ENCODE measurements around the gene SMS. TPM values are rescaled to one million over a fixed set of nuclear protein-coding genes. Genes with fewer than 3 reads are reported as not detected.

Gene SMS
- total RNA-seq, 6 donors from 2014 or later = 23.3 to 53.5 (median 50.2) TPM

GRCh38 chrX:22041907-22042530, 101.5 kb downstream of the SMS start:
- no peak for ATAC-seq (ENCODE audit: low FRiP score in 2 of 2)
- WGBS, 2 donors = 74 to 86% methylated on average over 9 to 11 of the region's 11 CpGs
- Histone ChIP-seq H3K4me1 (no peaks in the 10 kb centered on the region), H3K27me3 (no peaks in the 10 kb centered on the region), H3K4me3 (no peak overlapping the region), H3K36me3 (no peaks in the 10 kb centered on the region), H3K9me3 (no peaks in the 10 kb centered on the region), H3K27ac (no peak overlapping the region)
- DNase-seq = no peak
- TF ChIP-seq EP300 (IDR thresholded peaks at IDR 0.05) (no peak), CTCF (IDR thresholded peaks at IDR 0.05) (no peak), POLR2AphosphoS5 (IDR thresholded peaks at IDR 0.05) (no peak)

- WGBS, 2 donors = 54 to 69% methylated on average over 3 to 4 of the region's 4 CpGs
- no peak for DNase-seq
These were observed 103.4 kb downstream of the SMS start for GRCh38 chrX:22043872-22044271.

More at GRCh38 chrX:22043872-22044271, 103.4 kb downstream of the SMS start:
- Histone ChIP-seq H3K9me3 (no peaks in the 10 kb centered on the region), H3K4me3 (no peak overlapping the region), H3K36me3 (no peaks in the 10 kb centered on the region), H3K4me1 (no peaks in the 10 kb centered on the region), H3K27me3 (no peaks in the 10 kb centered on the region), H3K27ac (no peak overlapping the region)
- no peak for ATAC-seq (ENCODE audit: low FRiP score in 2 of 2)
- TF ChIP-seq POLR2A (IDR thresholded peaks at IDR 0.05) = no peak
- no peak for TF ChIP-seq POLR2AphosphoS5 (IDR thresholded peaks at IDR 0.05)
- TF ChIP-seq EP300 (IDR thresholded peaks at IDR 0.05) = no peak
- no peak for TF ChIP-seq CTCF (IDR thresholded peaks at IDR 0.05)

Other genes starting within 250 kb of the SMS start
- 1 to 10 TPM in 1 of 6 donors, not detected in 5; 2.4 TPM for gene SMPX, start 182.6 kb upstream of the SMS start, total RNA-seq
- 10 to 100 TPM in 3 of 6 donors, 1 to 10 TPM in 3; 3.0 to 13.7 (median 9.9) TPM for gene MBTPS2, start 101.1 kb upstream of the SMS start, total RNA-seq
- gene YY2, start 84.7 kb upstream of the SMS start, total RNA-seq = 1 to 10 TPM in 5 of 6 donors, under 1 TPM in 1; 0.71 to 7.3 (median 3.0) TPM
- 1 to 10 TPM in 5 of 6 donors, under 1 TPM in 1; 0.80 to 4.9 (median 1.4) TPM for gene PHEX, start 91.6 kb downstream of the SMS start, total RNA-seq